CD4-positive, alpha-beta T cell treated with Interleukin-6 for 4 hours (primary cell): ENCODE data around the gene INO80D.
"Not testable (repeated sequence)": the region's sequence is repeated elsewhere in the genome, so short reads cannot be mapped to it uniquely, and the experiment has no call there.

ENCODE experiments used
- DNase-seq: peaks from one replicate; pipeline ENCODE4 v3.0.0-alpha.2; 2020; ENCODE audit warnings: mixed read lengths

Gene INO80D

GRCh38 chr2:206082298-206082843, 3.6 kb downstream of the INO80D start:
- no peak for DNase-seq

GRCh38 chr2:206080927-206081326, 5.0 kb downstream of the INO80D start:
- DNase-seq = no peak

- no peak for DNase-seq
Observed at GRCh38 chr2:206079699-206080465, 6.1 kb downstream of the INO80D start.

- not testable (repeated sequence) for DNase-seq
Observed at GRCh38 chr2:206077879-206078278, 8.1 kb downstream of the INO80D start.

- no peak for DNase-seq
Observed at GRCh38 chr2:206075113-206075512, 10.9 kb downstream of the INO80D start.

GRCh38 chr2:206071807-206072206, 14.2 kb downstream of the INO80D start:
- DNase-seq = no peak

GRCh38 chr2:206069417-206069816, 16.6 kb downstream of the INO80D start:
- DNase-seq = no peak

- DNase-seq = no peak
Observed at GRCh38 chr2:206068207-206068606, 17.8 kb downstream of the INO80D start.

- no peak for DNase-seq
Observed at GRCh38 chr2:206064077-206064476, 21.9 kb downstream of the INO80D start.

GRCh38 chr2:206063635-206064034, 22.3 kb downstream of the INO80D start:
- DNase-seq = no peak

- DNase-seq = no peak
Observed at GRCh38 chr2:206062724-206063123, 23.2 kb downstream of the INO80D start.

- DNase-seq = no peak
Observed at GRCh38 chr2:206056286-206056685, 29.7 kb downstream of the INO80D start.

- DNase-seq = no peak
Observed at GRCh38 chr2:206054952-206055351, 31.0 kb downstream of the INO80D start.

GRCh38 chr2:206051912-206052311, 34.1 kb downstream of the INO80D start:
- no peak for DNase-seq

- no peak for DNase-seq
Observed at GRCh38 chr2:206049392-206049791, 36.6 kb downstream of the INO80D start.

GRCh38 chr2:206045251-206045650, 40.7 kb downstream of the INO80D start:
- no peak for DNase-seq

GRCh38 chr2:206040525-206040924, 45.4 kb downstream of the INO80D start:
- no peak for DNase-seq

GRCh38 chr2:206035393-206035792, 50.6 kb downstream of the INO80D start:
- not testable (repeated sequence) for DNase-seq

- not testable (repeated sequence) for DNase-seq
Observed at GRCh38 chr2:206033452-206033851, 52.5 kb downstream of the INO80D start.

- no peak for DNase-seq
Observed at GRCh38 chr2:206031950-206032567, 53.9 kb downstream of the INO80D start.

- DNase-seq = no peak
Observed at GRCh38 chr2:206031162-206031784, 54.7 kb downstream of the INO80D start.

GRCh38 chr2:206028101-206028500, 57.9 kb downstream of the INO80D start:
- DNase-seq = no peak

- no peak for DNase-seq
Observed at GRCh38 chr2:206023183-206023582, 62.8 kb downstream of the INO80D start.

GRCh38 chr2:206020171-206020570, 65.8 kb downstream of the INO80D start:
- DNase-seq = no peak
